Keratinocyte (primary cell): Measurements from ENCODE around the gene DDIT4L. TPM values are rescaled to one million over a fixed set of nuclear protein-coding genes. Genes with fewer than 3 reads are reported as not detected.

Experiments used
- DNase-seq: peaks from one replicate; pipeline ENCODE4 v3.0.0-alpha.2; 2011; ENCODE audit warnings: low read depth, missing footprints, low spot score
- FAIRE-seq: peaks from 2 replicates; lab custom pipeline; 2011; peaks lifted over from hg19 to GRCh38; lab: Jason Lieb, UNC
- H2AFZ ChIP-seq: 2 replicates; pipeline ENCODE4 v1.6.0; 2012; ENCODE audit warnings: low read length, control low read depth, inconsistent platforms; ENCODE audit not compliant: control insufficient read depth
- H3K27ac ChIP-seq: 2 replicates; pipeline ENCODE4 v1.5.1; 2011; ENCODE audit warnings: low read length; ENCODE audit not compliant: control insufficient read depth, insufficient read depth
- H3K27me3 ChIP-seq: 3 replicates; pipeline ENCODE4 v1.6.0; 2011; ENCODE audit warnings: low read length; ENCODE audit not compliant: control insufficient read depth, insufficient read depth; ENCODE audit errors: extremely low read depth
- H3K36me3 ChIP-seq, 2 experiments: 2 replicates in 1 of 2; 3 replicates in 1 of 2; pipeline ENCODE4 v1.5.1; 2011; ENCODE audit warnings: low read length in 2 of 2, mild to moderate bottlenecking in 1 of 2; ENCODE audit not compliant: control insufficient read depth in 2 of 2, insufficient read depth in 2 of 2; ENCODE audit errors: extremely low read depth in 1 of 2
- H3K4me1 ChIP-seq: 3 replicates; pipeline ENCODE4 v1.5.1; 2011; ENCODE audit warnings: low read length; ENCODE audit not compliant: control insufficient read depth, insufficient read depth; ENCODE audit errors: extremely low read depth
- H3K4me2 ChIP-seq: 3 replicates; pipeline ENCODE4 v1.6.0; 2011; ENCODE audit warnings: low read depth, low read length; ENCODE audit not compliant: control insufficient read depth, insufficient read depth; ENCODE audit errors: extremely low read depth
- H3K4me3 ChIP-seq, 3 experiments: fragments of 200-600 bp in 1 of 3; sonication (generic) in 1 of 3; 2 replicates in 2 of 3; 3 replicates in 1 of 3; pipeline ENCODE4 v1.5.1; 2011 to 2016; ENCODE audit warnings: low read length in 3 of 3, mild to moderate bottlenecking in 3 of 3, control low read depth in 2 of 3, inconsistent platforms in 1 of 3, low read depth in 1 of 3, mixed read lengths in 1 of 3, mixed run types in 1 of 3, moderate library complexity in 1 of 3; ENCODE audit not compliant: control insufficient read depth in 2 of 3, insufficient read depth in 2 of 3; ENCODE audit errors: extremely low read depth in 1 of 3
- H3K79me2 ChIP-seq: 2 replicates; pipeline ENCODE4 v1.6.0; 2012; ENCODE audit warnings: low read length; ENCODE audit not compliant: control insufficient read depth, insufficient read depth
- H3K9ac ChIP-seq: 3 replicates; pipeline ENCODE4 v1.6.0; 2011; ENCODE audit warnings: low read length; ENCODE audit not compliant: control insufficient read depth, insufficient read depth; ENCODE audit errors: extremely low read depth
- H3K9me1 ChIP-seq: 3 replicates; pipeline ENCODE4 v1.6.0; 2011; ENCODE audit warnings: low read length; ENCODE audit not compliant: control insufficient read depth, insufficient read depth; ENCODE audit errors: extremely low read depth
- H3K9me3 ChIP-seq: 2 replicates; pipeline ENCODE4 v1.5.1; 2012; ENCODE audit warnings: low read depth, low read length; ENCODE audit not compliant: control insufficient read depth
- H4K20me1 ChIP-seq: 3 replicates; pipeline ENCODE4 v1.6.0; 2011; ENCODE audit warnings: low read length; ENCODE audit not compliant: control insufficient read depth, insufficient read depth; ENCODE audit errors: extremely low read depth
- EZH2 ChIP-seq: IDR thresholded peaks from one replicate; pipeline ENCODE4 v1.6.1; 2012; ENCODE audit warnings: inconsistent platforms, mild to moderate bottlenecking, low read length, moderate library complexity
- dilution Hi-C: fragments of 300-500 bp; cut with MboI; formaldehyde crosslinking; loops from one replicate; pipeline ENCODE4 v1.7.0; 2020; ENCODE audit warnings: low sequenced_read_pairs; ENCODE audit not compliant: extremely low pct_ligation_motif_present
- polyA plus RNA-seq, 5 experiments: library from polyadenylated mRNA; depleted of rRNA in 3 of 5; stranded (reverse) in 3 of 5; stranded (forward) in 1 of 5; unstranded in 1 of 5; fragments of >200 nt; gene quantifications; 1 replicate in 1 of 5; 2 replicates in 3 of 5; 3 replicates in 1 of 5; pipeline versions ENCODE4 v1.2.1 to v1.2.3, GENCODE V29; 2011 to 2012; ENCODE audit warnings: missing spikeins in 2 of 5, low read depth in 1 of 5, low replicate concordance in 1 of 5
- TF ChIP-seq, protein P1 (sequence below), 3 experiments: IDR thresholded peaks in 1 of 3; conservative IDR thresholded peaks in 1 of 3; optimal IDR thresholded peaks in 1 of 3; 2 replicates in 2 of 3; 3 replicates in 1 of 3; pipeline versions ENCODE3 to v1.5.1; 2011; ENCODE audit warnings: low read length in 3 of 3, mild to moderate bottlenecking in 3 of 3, moderate library complexity in 2 of 3, control low read depth in 1 of 3, inconsistent platforms in 1 of 3; ENCODE audit not compliant: insufficient read depth in 2 of 3; ENCODE audit errors: extremely low read depth in 1 of 3

Gene DDIT4L
- polyA plus RNA-seq, 1 donor (not counting 4 experiments of a cell fraction or from before 2014, with no cell fraction given) = 0.46 TPM

- H4K20me1 ChIP-seq = no peaks in the 10 kb centered on the region
- H2AFZ ChIP-seq = no peak overlapping the region
- TF ChIP-seq, protein P1, sequence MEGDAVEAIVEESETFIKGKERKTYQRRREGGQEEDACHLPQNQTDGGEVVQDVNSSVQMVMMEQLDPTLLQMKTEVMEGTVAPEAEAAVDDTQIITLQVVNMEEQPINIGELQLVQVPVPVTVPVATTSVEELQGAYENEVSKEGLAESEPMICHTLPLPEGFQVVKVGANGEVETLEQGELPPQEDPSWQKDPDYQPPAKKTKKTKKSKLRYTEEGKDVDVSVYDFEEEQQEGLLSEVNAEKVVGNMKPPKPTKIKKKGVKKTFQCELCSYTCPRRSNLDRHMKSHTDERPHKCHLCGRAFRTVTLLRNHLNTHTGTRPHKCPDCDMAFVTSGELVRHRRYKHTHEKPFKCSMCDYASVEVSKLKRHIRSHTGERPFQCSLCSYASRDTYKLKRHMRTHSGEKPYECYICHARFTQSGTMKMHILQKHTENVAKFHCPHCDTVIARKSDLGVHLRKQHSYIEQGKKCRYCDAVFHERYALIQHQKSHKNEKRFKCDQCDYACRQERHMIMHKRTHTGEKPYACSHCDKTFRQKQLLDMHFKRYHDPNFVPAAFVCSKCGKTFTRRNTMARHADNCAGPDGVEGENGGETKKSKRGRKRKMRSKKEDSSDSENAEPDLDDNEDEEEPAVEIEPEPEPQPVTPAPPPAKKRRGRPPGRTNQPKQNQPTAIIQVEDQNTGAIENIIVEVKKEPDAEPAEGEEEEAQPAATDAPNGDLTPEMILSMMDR (optimal IDR thresholded peaks at IDR 0.05 in 1 of 3, IDR thresholded peaks at IDR 0.05 in 1 of 3, conservative IDR thresholded peaks at IDR 0.05 in 1 of 3; ENCODE audit: extremely low read depth in 1 of 3, insufficient read depth in 2 of 3, low read length in 3 of 3) = no peak
- TF ChIP-seq EZH2 = no peak
- DNase-seq (no peak), FAIRE-seq (no peak)
- no peaks in the 10 kb centered on the region for H3K9me1 ChIP-seq
- H3K36me3 ChIP-seq = no peaks in the 10 kb centered on the region
- no peaks in the 10 kb centered on the region for H3K79me2 ChIP-seq
- H3K9me3 ChIP-seq = no peaks in the 10 kb centered on the region
- H3K9ac ChIP-seq = no peak overlapping the region
- H3K27ac ChIP-seq = no peak overlapping the region
- dilution Hi-C loops = no loop called here
- peaks cover 3% of the 10 kb centered on the region for H3K27me3 ChIP-seq
- no peak overlapping the region for H3K4me3 ChIP-seq
- H3K4me1 ChIP-seq = no peaks in the 10 kb centered on the region
- H3K4me2 ChIP-seq = no peak overlapping the region
These were observed 18.7 kb upstream of the DDIT4L start for GRCh38 chr4:100208964-100209363.

DNA sequence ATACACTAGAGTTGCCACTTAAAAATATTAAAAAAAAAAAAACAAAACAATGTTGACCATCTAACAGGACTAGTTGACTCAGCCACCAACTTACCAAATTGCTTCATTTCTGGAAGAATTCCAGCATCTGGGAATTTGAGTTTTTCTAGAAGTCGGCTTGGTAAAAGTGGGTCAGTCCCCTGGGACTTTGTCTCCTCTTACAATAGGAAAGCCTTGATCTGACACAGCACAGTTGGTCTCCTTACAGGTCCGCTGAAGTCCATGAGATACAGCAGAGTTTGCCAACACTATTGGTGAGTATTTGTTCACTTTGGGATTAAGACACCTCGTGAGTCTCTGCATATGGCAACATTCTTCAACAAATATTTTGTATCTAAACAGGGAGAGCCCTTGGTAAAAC lies 18.2 kb upstream of the DDIT4L start:
- no peaks in the 10 kb centered on the region for H3K9me1 ChIP-seq
- H3K9me3 ChIP-seq = no peaks in the 10 kb centered on the region
- H2AFZ ChIP-seq = no peak overlapping the region
- no peaks in the 10 kb centered on the region for H3K4me1 ChIP-seq
- DNase-seq (no peak), FAIRE-seq (no peak)
- no peak overlapping the region for H3K9ac ChIP-seq
- H3K27me3 ChIP-seq = peaks cover 3% of the 10 kb centered on the region
- no peak overlapping the region for H3K4me2 ChIP-seq
- no peaks in the 10 kb centered on the region for H3K79me2 ChIP-seq
- no peaks in the 10 kb centered on the region for H4K20me1 ChIP-seq
- TF ChIP-seq EZH2 = no peak
- TF ChIP-seq, protein P1 (optimal IDR thresholded peaks at IDR 0.05 in 1 of 3, IDR thresholded peaks at IDR 0.05 in 1 of 3, conservative IDR thresholded peaks at IDR 0.05 in 1 of 3; ENCODE audit: extremely low read depth in 1 of 3, insufficient read depth in 2 of 3, low read length in 3 of 3) = no peak
- H3K27ac ChIP-seq = no peak overlapping the region
- H3K36me3 ChIP-seq = no peaks in the 10 kb centered on the region
- dilution Hi-C loops = no loop called here
- H3K4me3 ChIP-seq = no peak overlapping the region
